Adipose tissue (tissue), 3 donors: ENCODE measurements around the gene KLF15. TPM values are rescaled to one million over a fixed set of nuclear protein-coding genes. Genes with fewer than 3 reads are reported as not detected.

Source experiments
- H3K27ac ChIP-seq: one replicate; pipeline ENCODE4 v1.5.1; 2013; ENCODE audit warnings: low read depth, low read length
- WGBS, 3 donors: extraction: QIAGEN DNeasy Blood & Tissue Kit; methylation state at CpG; one replicate each; pipeline ENCODE4 v1.1.7; 2013; 5-methylcytosine and 5-hydroxymethylcytosine counted together
- polyA plus RNA-seq, 3 donors: library from polyadenylated mRNA; stranded (reverse); fragments of 200-250 nt; gene quantifications; one replicate each; pipeline ENCODE4 v1.2.3, GENCODE V29; 2013
- donor health status: healthy with polysubstance abuse.
- donor health status: Bipolar disorder and iron deficiency.
- donor health status: healthy.

Gene KLF15
- polyA plus RNA-seq, 3 donors = 29.6 to 38.0 (median 32.0) TPM

DNA sequence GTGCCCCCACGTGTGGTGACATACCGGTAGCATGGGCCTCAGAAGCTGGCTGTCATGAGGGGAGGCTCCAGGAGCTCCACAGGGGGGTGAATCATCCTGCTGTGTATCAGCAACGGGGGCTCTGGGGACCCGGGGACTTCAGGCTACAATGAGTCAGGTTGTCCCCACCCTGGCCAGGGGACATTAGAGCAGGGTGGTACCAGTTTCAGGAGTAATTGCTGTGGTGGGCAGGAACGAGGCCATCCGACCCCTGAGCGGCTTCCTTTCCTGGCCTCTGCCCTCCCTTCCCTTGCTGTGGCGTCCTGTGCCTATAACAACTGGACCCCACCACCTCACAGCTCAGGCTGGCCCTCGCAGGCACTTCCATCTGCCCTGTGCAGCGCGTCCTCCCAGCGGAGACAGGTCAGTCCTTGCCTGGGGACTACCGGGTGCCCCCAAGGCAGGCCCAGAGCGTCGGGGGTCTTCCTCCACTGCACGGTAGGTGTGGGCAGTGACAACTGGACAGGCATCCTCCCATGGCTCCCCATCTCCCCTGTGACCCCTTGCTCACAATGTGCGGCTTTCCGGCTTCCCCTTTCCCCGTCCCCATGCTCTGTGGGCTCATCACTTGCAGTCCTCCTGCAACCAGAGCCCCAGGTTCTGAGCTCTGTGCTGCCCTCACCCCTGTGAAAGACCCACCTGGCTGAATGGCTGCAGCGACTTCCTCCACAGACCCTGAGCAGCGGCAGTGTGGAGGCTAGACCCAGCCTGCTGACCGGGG lies 57.0 kb downstream of the KLF15 start:
- WGBS, 3 donors = 85 to 92% (median 86%) methylated on average over 21 to 22 of the region's 22 CpGs
- no peak overlapping the region for H3K27ac ChIP-seq

DNA sequence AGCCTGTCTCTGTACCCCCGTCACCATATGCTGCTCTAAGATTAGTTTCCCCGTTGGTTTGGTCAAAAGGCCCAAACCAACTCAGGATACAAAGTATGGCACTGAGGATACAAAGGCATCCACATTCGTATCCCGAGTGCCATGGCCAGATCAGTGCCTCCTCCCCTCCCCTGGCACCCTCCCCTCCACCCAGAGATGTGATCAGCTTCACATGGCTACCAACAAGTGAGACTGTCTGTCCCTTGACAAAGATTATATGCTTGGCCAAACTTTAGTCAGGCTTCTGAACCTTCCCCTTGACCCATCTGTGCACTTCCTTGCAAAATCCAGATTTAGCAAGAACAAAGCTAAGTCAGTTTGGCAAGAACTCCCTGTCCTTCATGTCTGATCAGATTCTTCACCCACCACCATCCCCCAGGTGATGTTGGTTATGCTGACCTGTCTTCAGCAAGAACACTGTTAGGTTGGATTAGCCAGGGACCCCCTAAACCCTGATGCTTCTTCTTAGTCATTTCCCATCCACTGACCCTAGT lies 61.7 kb downstream of the KLF15 start:
- 67 to 91% (median 89%) methylated on average over 4 of the region's 4 CpGs for WGBS, 3 donors
- H3K27ac ChIP-seq = no peak overlapping the region

DNA sequence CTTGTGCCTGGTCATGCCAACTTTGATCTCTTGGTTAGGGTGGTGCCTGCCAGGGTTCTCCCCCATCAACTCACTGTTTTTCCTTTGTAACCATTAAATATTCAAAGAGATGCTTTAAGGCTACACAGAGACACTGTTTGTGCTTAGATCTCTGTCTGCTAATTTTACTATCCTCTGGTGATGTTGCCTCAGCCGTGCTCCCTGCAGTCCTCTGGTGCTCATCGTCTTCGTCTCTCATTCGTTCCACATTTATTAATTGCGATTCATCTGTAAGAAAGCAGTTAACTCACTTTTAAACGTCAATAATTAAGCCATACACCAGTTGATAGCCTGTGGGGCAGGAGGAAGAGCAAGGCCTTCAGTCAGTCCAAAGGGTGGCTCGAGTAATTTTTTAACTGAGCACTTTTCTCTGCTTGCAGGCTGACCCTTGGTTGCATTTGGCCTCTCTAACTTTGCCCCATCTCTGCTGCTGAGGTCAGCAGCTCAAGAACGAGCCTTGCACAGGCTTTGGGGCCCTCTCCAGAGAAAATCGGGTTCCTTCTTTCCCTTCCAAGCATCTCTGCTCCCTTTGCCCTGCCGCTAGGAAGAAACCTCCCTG lies 62.9 kb downstream of the KLF15 start:
- 69 to 77% (median 76%) methylated on average over 10 of the region's 10 CpGs for WGBS, 3 donors

DNA sequence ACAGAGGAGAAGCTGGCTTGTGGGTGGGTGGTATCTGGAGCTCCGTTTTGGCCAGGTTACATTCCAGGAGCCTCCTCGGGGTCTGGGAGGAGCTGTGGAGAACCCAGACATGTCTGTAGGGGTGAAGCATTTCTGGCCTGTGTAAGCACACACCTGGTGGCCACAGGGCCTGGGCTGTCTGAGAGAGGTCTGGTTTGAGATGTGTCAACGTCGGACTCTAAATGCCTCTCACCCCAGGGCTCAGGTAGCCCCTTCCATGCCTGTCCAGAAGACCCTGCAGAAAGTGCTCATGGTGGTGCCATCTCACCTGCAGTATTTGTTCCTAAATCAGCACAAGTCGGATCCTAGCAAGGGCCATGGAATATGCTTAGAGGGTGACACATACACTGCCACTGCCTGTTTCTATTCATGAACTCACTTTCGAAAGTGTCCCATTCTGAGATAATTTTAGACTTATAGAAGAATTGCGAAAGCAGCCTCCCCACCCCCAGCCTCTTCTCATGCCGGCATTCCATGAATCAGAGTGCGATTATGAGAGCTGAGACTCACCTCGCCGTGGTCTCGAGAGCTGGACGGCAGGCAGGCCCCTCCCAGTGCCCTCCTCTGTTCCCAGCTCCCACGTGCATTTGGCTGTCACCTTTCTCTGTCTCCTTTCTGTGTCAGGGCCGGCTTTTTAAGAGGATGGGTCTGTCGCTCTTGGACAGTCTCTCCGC lies 63.7 kb downstream of the KLF15 start:
- no peak overlapping the region for H3K27ac ChIP-seq
- WGBS, 3 donors = 68 to 81% (median 75%) methylated on average over 17 of the region's 17 CpGs

More for the DNA sequence above, 62.9 kb downstream of the KLF15 start:
- no peak overlapping the region for H3K27ac ChIP-seq

Other genes with a start within 250 kb of the KLF15 start
- 100 to 1,000 TPM in 1 of 3 donors, 10 to 100 TPM in 2; 38.3 to 262 (median 76.0) TPM for gene ALDH1L1, start 176.8 kb downstream of the KLF15 start, polyA plus RNA-seq
- gene CFAP100, start 37.5 kb upstream of the KLF15 start, polyA plus RNA-seq = not detected
- 10 to 100 TPM in 2 of 3 donors, 1 to 10 TPM in 1; 9.8 to 14.1 (median 13.5) TPM for gene ZXDC, start 118.5 kb upstream of the KLF15 start, polyA plus RNA-seq
- not detected for gene UROC1, start 160.4 kb upstream of the KLF15 start, polyA plus RNA-seq
- under 1 TPM; 0.03 to 0.94 (median 0.67) TPM for gene CHST13, start 166.7 kb upstream of the KLF15 start, polyA plus RNA-seq
- gene C3orf22, start 201.5 kb upstream of the KLF15 start, polyA plus RNA-seq = not detected